Neural cell (in vitro differentiated cells): Measurements from ENCODE around the gene STAU1.

Experiments used
- EP300 ChIP-seq: fragments of 450-650 bp; conservative IDR thresholded peaks from 2 replicates; pipeline ENCODE4 v1.6.1; 2014; ENCODE audit warnings: antibody characterized with exemption, mild to moderate bottlenecking, moderate library complexity; ENCODE audit not compliant: poor library complexity, severe bottlenecking
- EZH2 ChIP-seq: fragments of 200-600, 300-800 bp; shearing (Covaris generic), sonication (generic); IDR thresholded peaks from 2 replicates; pipeline ENCODE4 v1.6.1; 2014; ENCODE audit warnings: antibody characterized with exemption, low read length, borderline replicate concordance, mild to moderate bottlenecking; ENCODE audit not compliant: insufficient read depth, poor library complexity, severe bottlenecking
- POLR2AphosphoS5 ChIP-seq: IDR thresholded peaks from 2 replicates; pipeline ENCODE4 v1.6.1; 2012
- TF ChIP-seq, protein P1 (sequence below): fragments of 450-650 bp; IDR thresholded peaks from 2 replicates; pipeline ENCODE4 v1.5.1; 2014; ENCODE audit warnings: antibody characterized with exemption, mild to moderate bottlenecking, moderate library complexity; ENCODE audit not compliant: poor library complexity, severe bottlenecking

DNA sequence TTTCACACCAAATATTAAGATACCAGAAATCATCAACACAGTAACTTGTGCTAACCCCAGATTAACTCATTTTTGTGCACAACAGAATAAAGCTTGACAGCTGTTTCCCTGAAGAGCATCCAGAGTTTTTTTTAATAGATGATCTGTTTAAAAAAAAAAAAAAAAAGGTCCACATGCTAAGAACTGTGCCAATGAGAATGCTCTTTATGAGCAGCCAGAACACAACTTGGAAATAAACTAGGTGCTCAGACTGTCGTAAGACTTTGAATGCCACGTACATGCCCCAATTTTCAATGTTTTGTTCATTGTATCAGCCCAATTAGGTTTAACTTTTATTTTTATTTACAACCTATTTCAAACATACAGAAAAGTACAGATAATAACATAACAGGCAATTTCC is 47.3 kb downstream of the STAU1 start:
- TF ChIP-seq, protein P1, sequence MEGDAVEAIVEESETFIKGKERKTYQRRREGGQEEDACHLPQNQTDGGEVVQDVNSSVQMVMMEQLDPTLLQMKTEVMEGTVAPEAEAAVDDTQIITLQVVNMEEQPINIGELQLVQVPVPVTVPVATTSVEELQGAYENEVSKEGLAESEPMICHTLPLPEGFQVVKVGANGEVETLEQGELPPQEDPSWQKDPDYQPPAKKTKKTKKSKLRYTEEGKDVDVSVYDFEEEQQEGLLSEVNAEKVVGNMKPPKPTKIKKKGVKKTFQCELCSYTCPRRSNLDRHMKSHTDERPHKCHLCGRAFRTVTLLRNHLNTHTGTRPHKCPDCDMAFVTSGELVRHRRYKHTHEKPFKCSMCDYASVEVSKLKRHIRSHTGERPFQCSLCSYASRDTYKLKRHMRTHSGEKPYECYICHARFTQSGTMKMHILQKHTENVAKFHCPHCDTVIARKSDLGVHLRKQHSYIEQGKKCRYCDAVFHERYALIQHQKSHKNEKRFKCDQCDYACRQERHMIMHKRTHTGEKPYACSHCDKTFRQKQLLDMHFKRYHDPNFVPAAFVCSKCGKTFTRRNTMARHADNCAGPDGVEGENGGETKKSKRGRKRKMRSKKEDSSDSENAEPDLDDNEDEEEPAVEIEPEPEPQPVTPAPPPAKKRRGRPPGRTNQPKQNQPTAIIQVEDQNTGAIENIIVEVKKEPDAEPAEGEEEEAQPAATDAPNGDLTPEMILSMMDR: no peak
- TF ChIP-seq EP300 (no peak), POLR2AphosphoS5 (no peak), EZH2 (no peak)
